DMS53 (cell line): ENCODE results near the gene RNF169.

Source experiments
- DNase-seq: peaks from one replicate; lab custom pipeline; 2025; lab: John Stamatoyannopoulos, UW

The RNF169 gene

DNA sequence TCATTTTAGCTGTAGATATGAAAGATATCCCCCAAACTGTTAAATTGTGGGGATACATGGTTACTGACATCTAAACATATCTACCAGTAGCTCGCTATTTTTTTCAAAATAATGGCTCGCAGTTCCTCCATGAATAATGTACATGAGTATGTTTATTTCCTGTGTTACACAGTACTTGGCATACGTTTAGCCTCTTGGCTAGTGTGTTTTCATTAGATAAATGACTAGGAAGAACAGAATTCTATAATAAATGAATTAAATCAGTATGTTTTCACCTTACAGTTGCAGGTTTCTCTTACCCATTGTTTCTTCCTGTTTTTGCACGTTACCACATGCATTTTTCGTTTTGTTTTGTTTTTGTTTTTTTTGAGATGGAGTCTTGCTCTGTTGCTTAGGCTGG lies 21.8 kb downstream of the RNF169 start:
- no peak for DNase-seq

DNA sequence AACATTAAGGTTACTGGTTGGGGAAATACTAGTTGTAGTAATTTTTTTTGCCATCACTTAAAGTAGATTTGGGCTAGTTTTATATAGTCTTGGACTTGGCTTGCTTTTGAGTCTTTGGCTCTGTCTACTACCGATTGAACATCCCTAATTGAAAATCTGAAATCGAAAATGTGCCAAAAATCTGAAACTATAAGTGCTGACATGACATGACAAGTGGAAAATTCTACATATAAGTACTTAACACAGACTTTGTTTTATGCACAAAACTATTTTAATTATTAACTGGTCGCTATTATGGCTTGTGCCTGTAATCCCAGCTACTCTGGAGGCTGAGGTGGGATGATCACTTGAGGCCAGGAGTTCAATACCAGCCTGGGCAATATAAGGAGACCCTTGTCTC lies 22.5 kb downstream of the RNF169 start:
- no peak for DNase-seq

DNA sequence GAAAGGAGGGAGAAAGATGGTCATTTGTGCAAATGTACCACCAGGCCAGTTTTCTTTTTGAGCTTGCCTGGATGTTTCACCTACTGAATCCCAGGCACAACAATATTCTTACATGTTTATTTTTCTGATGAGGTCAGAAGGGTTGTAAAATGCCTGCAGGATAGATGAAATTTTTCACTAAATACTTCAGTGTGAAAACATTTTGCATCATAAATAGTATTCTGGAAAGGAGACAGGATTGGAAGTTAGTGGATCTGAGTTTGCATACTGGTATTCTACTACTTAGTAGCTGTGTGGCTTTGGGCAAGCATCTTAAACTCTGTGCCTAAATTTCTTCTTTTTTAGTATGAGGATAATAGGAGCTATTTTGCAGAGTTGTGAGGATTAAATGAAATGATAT lies 24.8 kb downstream of the RNF169 start:
- no peak for DNase-seq

- DNase-seq, result no peak
Measured at GRCh38 chr11:74775762-74776161, 27.1 kb downstream of the RNF169 start.

DNA sequence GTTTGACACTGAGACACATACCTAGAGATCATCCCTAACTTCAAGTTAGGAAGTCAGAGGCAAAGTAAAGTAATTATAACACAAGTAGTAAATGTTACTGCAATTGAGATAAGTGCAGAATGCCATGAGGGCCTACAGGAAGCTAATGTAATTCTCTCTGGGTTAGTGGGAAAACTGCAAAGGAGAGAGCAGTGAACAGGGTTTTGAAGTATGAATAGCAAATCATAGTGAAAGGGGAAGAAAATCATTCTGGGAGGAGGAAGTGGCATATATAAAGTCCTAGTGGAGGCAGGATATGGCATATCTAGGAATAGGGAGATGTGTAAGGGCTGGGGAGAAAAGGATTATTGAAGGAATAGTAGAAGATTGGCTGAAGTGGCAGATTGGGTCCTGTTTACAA lies 27.9 kb downstream of the RNF169 start:
- DNase-seq, result no peak

GRCh38 chr11:74777038-74777437 lies 28.4 kb downstream of the RNF169 start:
- DNase-seq, result no peak

DNA sequence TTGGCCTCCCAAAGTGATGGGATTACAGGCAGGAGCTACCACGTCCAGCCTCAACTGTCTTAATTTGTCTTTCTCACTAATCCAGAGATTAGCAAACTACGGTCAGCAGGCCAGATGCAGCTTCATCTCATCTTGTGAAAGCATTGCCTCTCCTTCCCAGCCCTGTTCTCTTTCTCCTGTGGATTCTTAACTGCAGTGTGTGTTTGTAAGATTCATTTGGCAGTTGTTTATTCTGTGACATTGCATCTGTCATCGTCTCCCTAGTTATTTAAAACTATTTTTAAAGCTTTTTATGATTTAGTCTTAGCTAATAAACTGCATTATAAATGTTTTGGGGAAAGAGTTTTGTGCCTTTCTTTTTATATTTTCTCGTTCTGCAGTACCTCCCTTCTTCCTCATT lies 29.2 kb downstream of the RNF169 start:
- no peak for DNase-seq

GRCh38 chr11:74778581-74778980 lies 29.9 kb downstream of the RNF169 start:
- no peak for DNase-seq

- DNase-seq, result no peak
Measured at GRCh38 chr11:74780248-74781005, 31.8 kb downstream of the RNF169 start.

- no peak for DNase-seq
Measured at GRCh38 chr11:74783241-74783871, 34.7 kb downstream of the RNF169 start.

GRCh38 chr11:74784234-74784633 lies 35.6 kb downstream of the RNF169 start:
- DNase-seq, result no peak

GRCh38 chr11:74784726-74785125 lies 36.1 kb downstream of the RNF169 start:
- DNase-seq, result no peak

GRCh38 chr11:74786574-74786973 lies 37.9 kb downstream of the RNF169 start:
- DNase-seq, result no peak

GRCh38 chr11:74791333-74792100 lies 42.9 kb downstream of the RNF169 start:
- DNase-seq, result no peak

DNA sequence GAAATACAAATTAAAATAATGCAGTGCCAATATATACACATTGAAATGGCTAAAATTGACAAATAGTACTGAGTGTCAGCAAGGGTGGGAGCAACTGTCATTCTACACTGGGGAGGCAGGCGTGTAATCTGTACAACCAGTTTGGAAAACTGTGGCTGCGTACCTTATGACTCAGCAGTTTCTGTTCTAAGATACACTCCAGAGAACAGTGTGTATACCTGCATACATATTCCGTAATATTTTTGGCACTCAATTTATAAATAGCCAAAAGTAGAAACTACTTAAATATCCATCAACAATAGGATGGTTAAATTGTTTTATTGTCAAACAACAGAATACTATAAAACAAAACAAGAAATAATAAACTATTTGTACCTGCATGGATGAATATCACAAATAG lies 57.6 kb downstream of the RNF169 start:
- peak; percentile 43 for DNase-seq

DNA sequence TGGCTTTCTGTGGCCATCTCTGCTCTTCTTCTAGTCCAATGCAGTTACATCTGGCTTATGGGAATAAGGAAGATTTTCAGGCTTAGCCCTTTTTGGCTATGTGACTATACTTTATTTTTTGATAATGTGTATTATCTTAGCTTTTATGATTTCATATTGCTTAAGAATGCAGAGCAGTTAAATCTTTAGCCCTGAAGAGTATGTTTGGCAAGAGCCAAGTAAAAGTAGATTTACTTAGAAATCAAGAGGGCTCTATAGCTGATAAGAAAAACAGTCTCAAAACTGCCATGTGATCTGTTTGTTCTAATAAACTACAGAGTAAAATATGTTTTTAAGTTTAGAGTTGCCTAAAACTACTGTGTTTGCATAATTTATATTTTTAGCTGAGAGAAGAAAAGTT lies 61.2 kb downstream of the RNF169 start:
- no peak for DNase-seq

GRCh38 chr11:74815966-74816365 lies 67.3 kb downstream of the RNF169 start:
- no peak for DNase-seq

- no peak for DNase-seq
Measured at GRCh38 chr11:74816664-74817063, 68.0 kb downstream of the RNF169 start.

- DNase-seq, result no peak
Measured at GRCh38 chr11:74818283-74818946, 69.8 kb downstream of the RNF169 start.

GRCh38 chr11:74819400-74819799 lies 70.8 kb downstream of the RNF169 start:
- DNase-seq, result no peak

GRCh38 chr11:74820763-74821162 lies 72.1 kb downstream of the RNF169 start:
- DNase-seq, result no peak

DNA sequence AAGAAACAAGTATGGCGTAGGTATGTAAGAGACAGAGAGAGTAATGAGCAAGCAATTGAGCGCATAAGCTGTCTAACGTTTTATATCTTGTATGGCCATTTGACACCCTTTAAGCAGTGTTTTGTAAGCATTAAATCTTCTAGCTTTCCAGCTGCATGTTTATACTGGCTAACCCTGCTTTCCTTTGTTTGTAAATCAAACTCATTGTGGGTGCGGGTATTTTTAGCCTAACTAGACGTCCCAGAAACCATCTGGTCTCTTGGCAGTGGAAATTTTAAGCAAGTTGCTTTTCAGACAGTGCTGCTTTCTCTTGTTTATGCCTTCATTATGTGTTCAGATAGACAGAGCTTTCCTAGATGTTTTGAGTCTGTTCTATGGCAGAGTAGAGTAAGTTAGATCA lies 73.5 kb downstream of the RNF169 start:
- no peak for DNase-seq
